HG02884 (cell line): ENCODE data around the gene EPHA7.

Experiments
- ATAC-seq: cut with Tn5 transposase; IDR thresholded peaks from one replicate; pipeline ENCODE4 v1.9.1; 2021; ENCODE audit warnings: mild to moderate bottlenecking, moderate library complexity; ENCODE audit not compliant: unreplicated experiment

The EPHA7 gene

DNA sequence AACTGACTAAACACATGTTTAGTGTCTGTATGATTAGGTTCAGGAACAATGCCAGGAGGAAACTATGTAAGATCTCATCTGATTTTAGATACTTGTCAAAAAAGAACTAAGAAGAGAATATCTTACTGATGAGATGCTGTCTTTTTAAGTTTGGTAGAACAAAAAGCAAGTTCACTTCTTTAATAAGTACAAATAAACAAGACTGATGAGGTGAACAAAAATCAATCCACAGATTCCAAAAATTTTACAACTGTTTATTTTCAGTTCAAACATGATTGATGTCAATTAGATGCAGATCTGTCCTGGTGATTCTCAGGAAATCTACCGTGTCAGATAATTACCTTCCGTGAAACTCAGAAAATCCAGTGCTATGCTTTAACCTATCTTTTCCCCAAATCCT is 24.9 kb downstream of the EPHA7 start:
- ATAC-seq = no peak

DNA sequence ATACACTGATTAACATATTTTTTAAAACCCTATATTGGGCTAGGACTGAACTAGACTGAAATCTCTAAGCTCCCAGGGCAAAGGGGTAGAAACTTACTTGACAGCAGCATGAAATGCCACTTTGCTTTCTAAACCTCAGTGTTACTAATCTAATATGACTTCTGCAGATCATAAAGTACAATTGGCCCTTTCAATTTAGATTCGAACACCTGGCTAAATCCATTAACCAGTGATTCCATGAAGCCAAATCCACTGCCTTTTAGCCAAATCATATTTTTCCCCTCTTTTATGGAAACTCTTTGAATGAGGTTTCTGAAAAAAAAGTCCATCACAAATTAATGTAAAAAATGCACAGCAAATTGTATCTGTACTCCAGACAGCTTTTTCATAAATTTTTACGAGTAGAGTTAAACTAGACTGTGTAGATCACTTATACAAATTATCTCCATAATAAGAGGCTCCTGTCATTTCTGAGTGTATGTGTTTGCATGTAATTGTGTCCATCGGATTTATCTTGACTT is 25.7 kb downstream of the EPHA7 start:
- ATAC-seq = no peak

DNA sequence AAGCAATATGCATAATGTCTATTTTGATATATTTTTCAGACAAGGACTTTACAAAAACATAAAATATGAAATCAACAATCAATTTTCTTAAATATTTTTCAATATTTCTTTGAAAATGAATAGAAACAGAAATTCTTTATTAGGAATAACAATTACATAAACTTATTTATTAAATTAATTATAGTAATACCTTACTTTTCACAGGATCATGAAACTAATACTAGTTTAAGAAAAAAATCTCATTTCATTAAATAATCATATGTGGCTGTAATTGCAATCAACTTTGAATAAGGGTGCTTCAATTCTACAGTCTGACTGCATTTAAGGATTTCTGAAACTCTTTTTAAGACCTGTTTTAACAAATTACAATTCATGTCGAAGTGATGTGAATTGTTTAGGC is 26.6 kb downstream of the EPHA7 start:
- no peak for ATAC-seq

DNA sequence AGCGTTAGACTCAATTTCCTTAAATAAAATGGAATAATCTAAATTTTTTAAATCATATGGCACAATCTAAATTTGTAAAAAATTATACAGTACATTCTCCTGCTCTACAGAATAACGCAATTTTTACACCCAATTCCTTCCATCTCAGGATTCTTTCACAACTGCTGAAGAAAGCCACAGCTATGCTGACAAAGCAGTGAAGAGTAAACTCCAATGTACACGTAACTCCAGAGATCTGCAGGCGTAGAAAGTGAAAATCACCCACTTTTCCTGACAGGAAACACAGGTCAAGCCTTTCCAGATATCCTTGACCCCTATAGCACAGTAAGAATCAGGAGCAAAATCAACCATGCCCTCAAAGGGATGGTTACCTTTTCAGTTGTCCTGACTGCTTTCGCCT is 27.4 kb downstream of the EPHA7 start:
- ATAC-seq = no peak

DNA sequence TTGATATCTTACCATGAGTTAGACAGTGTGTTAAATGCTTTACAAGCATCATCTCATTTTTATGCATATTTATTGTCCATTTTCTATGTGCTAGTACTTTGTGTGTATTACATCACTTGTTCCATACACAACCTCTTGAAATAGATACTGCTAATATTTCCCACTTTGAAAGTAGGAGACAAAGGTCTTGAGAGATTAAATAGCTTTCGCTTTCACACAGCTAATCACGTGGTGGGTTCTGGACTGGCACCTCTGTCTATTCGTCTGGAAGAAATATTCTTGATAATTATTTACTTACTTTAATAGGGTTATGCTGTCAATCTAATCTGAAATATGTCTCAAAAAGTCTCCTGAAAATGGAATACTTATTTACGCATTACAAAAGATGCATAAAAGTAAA is 30.2 kb downstream of the EPHA7 start:
- no peak for ATAC-seq

DNA sequence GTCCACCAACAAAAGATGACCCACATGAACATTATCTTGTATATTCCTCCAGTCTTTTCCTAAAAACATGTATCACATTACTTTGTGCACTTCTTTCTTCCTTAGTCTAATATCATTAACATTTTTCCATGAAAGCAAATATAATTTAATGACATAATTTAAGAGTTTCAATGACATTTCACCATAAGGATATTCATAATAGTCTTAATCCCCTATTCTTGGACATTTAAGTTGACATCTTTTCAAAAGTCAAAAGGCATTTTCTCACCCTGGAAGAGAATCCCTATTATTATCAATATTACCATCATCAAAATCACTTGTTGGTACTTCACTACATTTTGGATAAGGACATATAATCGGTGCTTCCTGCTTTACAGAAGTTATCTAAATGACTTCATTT is 31.3 kb downstream of the EPHA7 start:
- ATAC-seq = no peak

DNA sequence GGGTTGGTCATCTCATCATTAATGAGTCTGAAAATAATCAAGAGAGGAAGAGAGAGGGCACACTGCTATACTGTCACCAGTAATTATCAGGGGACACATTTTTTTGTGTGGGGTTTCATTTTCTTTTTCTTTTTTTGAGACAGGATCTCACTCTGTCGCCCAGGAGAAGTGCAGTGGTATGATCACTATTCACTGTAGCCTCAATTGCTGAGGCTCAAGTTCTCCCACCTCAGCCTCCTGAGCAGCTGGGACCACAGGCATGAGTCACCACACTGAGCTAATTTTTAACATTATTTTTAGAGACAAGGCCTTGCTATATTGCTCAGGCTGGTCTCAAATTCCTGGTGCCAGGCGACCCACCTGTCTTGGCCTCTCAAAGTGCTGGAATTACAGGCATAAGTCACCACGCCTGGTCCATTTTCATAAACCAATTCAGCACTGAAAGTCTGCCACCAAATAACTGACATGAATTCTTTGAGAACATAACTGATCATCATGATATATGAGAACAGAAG is 43.3 kb downstream of the EPHA7 start:
- ATAC-seq = no peak

DNA sequence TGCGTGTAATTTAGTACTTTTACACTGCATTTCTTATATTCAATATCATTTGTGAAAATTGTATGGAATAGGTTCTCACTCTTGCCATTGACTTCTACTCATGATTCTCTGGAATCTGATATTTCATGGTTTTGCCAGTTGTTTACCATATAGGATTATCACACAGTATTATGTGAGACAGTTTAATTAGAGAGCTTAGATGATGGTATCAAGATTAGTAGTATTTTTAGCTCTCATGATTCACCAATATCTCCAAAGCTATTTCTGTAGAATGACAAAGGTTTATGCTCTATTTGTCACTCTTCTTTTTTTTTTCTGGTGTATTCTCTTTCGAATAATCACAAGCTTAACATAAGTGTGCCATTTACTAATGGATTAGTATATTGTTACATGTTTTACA is 45.9 kb downstream of the EPHA7 start:
- ATAC-seq = no peak

DNA sequence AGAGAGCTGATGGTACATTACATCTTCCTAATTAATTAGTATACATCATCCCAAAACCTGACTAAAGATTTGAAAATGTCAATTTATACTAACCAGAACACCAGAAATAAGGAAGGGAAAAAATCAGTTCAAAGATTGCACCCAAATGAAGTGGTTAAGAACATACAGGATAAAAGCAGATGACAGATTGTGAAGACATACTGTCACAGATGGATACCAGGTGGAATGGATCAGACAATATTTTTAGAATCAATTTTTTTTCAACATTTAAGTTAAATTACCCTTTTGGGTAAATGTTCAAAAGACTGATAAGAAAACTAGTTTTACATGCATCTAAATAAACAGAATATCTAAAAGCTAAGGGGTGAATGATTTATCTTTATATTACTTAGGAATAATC is 47.6 kb downstream of the EPHA7 start:
- ATAC-seq = no peak

DNA sequence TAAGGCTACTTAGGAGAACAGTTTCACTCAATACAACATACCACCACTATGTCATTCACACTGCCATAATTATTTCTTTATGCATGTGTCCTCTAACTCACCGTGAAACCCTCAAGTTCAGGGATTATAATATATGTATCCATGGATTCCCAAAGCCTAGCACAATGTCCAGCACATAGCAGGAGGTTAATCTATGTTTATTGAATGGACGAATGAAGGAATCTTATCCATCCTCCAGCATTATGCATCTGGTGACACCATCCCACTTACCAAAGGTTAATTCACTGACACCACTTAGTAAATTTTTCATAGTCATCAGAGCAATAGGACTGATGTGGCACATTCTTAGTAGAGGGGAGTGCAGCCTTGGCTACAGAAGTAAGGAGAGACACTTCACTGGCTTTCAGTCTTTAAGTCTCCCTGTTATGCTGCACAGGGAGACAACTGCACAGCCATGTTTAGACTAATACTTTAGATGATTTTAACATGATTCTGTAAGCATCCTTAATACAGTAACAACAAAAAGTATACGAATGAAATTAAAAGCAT is 49.7 kb downstream of the EPHA7 start:
- ATAC-seq = no peak

DNA sequence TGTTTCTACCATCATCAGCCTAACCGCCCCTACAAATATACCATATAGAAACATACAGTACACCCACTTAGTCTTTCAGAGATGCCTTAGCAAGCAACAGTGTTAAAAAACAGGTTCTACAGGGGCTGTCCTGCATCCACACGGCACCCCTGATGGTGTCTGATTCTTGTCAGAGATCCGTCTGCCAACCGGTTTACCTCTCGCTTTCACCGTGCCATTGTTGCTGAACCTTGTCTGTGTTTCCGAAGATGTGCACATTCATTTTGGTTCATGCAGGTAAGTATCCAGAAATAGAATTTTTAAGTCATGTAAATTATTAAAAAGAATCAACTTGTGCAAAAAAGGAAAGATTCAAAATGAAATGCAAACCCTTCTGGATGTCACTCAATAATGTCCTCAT is 52.9 kb downstream of the EPHA7 start:
- ATAC-seq = no peak

DNA sequence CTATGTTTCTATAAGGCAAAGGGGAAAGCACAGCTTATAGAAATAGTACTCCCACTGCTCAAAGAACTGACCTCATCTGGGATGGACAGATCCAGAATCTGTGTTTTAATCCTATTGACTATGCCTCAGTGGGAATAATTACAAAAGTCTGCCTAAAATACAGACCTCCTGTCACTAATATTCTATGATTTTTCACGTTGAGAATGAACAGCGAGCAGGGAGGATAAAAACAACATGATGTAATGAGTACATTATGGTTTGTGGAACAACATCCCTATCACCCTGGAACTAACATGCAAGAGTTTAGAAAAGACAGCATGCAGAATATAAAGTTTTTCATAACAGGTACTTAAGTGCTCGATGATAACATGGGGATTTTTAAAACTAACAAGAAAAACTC is 53.9 kb downstream of the EPHA7 start:
- ATAC-seq = no peak

DNA sequence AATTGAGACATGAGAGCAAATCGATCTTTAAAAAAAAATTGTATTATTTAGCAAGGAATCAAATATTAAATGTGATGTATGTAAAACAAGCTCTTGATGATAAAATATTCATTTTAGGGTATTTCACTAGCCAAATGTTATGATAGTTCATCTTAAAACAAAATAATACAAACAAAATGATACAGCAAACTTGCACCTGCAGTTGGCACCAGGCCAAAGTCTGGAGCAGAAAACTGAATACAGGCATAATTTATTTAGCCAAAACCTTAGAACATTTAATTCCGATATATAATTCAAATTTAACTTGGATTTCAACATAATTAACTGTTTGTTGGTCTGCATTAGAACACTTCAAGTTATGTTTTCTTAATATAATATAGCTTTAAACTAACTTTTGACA is 60.9 kb downstream of the EPHA7 start:
- no peak for ATAC-seq

DNA sequence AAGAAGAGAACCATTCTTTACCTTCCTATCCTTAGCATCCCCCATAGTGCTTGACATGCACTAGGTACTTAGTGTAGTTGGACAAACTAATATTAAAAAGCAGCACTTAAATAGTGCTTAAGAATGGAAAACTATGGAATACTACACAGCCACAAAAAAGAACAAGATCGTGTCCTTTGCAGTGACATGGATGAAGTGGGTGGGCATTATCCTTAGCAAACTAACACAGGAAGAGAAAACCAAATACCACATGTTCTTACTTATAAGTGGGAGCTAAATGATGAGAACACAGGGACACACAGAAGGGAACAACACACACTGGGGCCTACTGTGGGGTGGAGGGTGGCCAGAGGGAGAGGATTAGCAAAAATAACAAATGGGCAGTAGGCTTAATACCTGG is 66.8 kb downstream of the EPHA7 start:
- no peak for ATAC-seq

DNA sequence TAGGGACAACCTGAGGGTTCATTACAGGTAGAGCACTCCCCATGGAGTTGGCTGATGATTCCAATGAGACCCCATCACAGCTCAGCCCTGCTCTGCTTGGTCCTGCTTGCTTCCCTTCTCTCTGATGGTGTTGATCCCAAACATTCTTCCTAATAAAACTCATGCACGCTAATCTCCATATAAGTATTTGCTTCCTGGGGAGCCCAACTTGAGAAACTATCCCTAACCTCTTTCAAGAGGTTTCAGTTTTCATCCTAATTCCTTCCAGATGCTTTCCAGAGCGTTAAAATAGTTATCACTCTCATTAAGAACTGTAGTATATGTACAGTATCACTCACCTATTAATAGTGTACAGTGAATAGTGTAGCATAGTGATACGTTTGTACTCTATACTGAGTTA is 68.1 kb downstream of the EPHA7 start:
- no peak for ATAC-seq

DNA sequence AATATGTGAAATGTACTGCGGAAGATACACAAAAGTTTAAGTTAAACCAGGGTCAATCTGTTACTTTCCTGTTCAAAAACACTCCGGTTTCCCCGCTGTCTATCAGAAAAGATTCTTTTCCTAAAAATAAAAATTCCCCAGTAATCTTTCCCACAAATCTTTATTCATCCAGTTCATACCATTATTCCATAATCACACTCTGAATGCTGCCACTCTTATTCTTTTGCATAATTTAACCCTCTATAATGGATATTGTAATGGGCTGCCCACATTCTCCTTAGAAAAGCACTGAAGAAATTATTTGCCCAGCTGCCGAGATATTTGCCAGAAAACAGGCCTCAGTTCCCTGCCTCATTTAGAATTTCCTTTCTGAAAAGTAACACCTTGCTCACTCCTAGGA is 68.6 kb downstream of the EPHA7 start:
- ATAC-seq = no peak

DNA sequence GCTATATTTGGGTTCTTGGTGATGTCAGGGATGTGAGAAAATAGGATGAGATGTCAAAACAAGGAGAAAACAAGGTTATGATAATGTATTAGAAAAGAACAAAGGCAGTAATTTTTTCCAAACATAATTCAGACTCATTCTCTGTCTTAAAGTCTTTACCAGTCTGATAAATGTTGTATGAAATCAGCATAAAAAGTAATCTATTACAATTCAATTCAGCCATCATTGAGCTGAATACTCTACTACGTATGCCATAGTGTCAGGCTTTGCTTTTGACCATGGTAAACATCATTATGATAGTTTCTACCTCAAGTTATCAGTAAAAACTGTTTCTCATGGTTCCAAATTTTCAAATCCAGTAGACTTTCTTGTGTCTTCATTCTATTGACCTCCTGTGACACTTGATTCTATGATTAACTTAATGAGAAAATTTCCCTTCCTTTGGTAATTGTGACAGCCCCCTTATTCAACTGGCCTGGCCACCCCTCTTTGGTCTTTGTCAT is 75.0 kb downstream of the EPHA7 start:
- ATAC-seq = no peak

DNA sequence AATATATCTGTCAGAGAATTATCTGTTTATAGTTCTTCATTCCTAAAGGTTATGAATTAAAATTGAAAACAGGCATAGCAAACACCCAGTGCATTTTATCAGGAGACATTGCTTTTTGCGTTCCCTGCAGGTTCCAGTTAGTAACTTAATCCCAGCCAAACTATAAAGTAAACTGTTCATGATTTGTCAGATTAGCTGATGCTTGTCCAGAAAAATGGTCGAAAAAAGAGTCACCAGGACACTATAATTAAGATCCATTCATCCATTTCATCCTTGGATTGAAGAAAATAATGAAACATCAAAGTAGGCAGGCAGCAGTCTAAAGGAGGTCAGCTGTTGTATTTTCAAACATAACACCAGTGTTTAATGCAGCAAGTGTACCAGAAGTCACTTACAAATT is 75.9 kb downstream of the EPHA7 start:
- ATAC-seq = no peak

DNA sequence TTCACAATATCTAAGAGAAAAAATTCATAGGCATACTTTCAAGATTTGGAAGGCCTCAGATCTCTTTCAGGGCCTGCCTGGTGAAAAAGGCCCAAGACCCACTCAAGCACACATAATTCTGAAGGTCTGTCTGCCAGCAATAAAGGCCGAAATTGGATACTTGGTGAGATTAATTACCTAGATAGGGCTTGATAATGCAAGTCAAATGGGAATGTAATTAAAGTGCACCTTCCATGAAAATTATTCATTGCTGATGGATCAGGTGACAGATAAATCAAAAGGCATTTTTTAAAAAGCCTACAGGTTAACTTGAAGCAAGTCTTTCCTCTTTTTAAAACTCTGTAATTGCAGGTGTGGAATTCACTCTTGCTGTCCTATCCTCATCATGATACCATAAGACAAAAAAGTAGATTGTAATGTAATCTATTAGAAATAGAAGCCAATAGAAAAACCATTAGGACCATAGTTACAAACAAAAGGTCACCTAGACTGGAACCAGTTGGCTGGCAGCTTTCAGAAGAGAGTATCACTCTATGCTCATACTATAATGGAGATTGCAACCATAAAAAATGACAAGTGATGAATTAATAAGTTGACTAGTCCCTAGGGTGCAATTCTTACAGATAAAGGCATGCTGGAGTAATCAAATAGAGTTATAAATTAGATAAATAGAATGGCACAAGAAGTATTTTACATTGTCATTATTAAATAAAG is 77.3 kb downstream of the EPHA7 start:
- no peak for ATAC-seq

DNA sequence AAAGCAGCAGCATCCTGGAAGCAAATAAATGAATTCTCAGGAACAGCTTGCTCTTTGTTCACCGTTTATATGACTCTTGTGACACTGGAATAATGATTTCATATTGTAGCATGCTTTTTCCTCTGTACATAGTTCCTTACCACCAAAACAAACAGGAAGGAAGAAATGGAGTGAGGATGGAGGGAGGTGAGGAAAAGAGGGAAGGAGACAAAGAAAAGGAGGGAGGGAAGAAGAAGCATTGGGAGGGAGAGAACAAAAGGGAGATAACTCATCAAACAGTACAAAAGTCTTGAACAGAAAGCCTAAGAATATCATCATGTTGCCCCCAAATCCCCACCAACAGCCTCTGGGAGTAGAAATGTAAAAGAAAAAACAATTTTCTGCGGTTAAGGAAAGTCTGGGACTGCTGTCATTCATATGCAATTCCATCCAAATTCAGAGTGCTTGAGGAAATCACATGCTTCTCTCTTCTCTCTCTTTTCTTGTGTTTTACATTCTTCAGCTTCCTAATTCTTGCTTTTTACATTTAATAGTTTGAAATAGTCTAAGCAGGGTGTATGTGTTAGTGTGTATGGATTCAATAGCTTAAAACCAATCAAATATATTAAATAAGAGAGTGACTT is 81.5 kb downstream of the EPHA7 start:
- no peak for ATAC-seq

DNA sequence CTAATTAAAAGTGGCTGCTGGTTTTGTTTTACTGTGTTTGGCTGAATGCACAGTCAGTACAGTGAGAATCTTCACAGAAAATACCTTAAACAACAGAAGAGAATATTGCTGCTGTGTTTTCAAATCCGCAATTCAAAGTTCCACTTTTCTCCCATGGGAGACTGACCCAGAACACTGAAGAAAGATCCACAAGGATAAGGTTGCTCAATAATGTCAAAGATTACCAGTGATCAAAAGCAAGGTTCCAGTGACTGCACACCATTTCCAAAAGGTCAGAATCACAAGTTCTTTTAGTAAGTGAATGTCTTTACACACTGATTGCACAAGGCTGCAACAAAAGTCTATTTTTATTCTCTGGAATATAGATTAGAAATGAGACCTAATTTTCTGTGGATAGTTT is 82.3 kb downstream of the EPHA7 start:
- no peak for ATAC-seq
